H1 (cell line): Measurements from ENCODE around the gene MYO3A.

Source experiments
- ASH2L ChIP-seq: fragments of 200-600, 300-600 bp; sonication (generic); IDR thresholded peaks from one replicate; pipeline ENCODE4 v1.7.1; 2017; ENCODE audit warnings: low read length
- EGR1 ChIP-seq: IDR thresholded peaks from 2 replicates; pipeline ENCODE4 v1.6.1; 2011; ENCODE audit warnings: low read depth, low read length, borderline replicate concordance
- EZH2 ChIP-seq: fragments of 200-600 bp; sonication (generic); IDR thresholded peaks from 2 replicates; pipeline ENCODE4 v1.7.1; 2012; ENCODE audit warnings: low read depth, mild to moderate bottlenecking, moderate library complexity, low read length, inconsistent platforms; ENCODE audit not compliant: severe bottlenecking
- HDAC2 ChIP-seq, 2 experiments: fragments of 300-600 bp in 1 of 2; sonication (generic) in 1 of 2; IDR thresholded peaks; 2 replicates each; pipeline ENCODE4 v1.6.1; 2011 to 2012; ENCODE audit warnings: low read depth in 2 of 2, low read length in 2 of 2, mild to moderate bottlenecking in 2 of 2, moderate library complexity in 2 of 2, borderline replicate concordance in 1 of 2, inconsistent platforms in 1 of 2
- JUN ChIP-seq: IDR thresholded peaks from 2 replicates; pipeline ENCODE4 v1.6.1; 2011; ENCODE audit warnings: low read depth, mild to moderate bottlenecking, improper control_type of control experiment, low read length
- RXRA ChIP-seq: IDR thresholded peaks from 2 replicates; pipeline ENCODE4 v1.6.1; 2011; ENCODE audit warnings: low read depth, mild to moderate bottlenecking, low read length, moderate library complexity; ENCODE audit not compliant: insufficient read depth
- SP2 ChIP-seq: IDR thresholded peaks from 2 replicates; pipeline ENCODE4 v1.6.1; 2012; ENCODE audit warnings: mild to moderate bottlenecking, low read length, inconsistent platforms
- SUZ12 ChIP-seq: fragments of 200-600 bp; sonication (generic); IDR thresholded peaks from 2 replicates; pipeline ENCODE4 v1.6.1; 2012; ENCODE audit warnings: mild to moderate bottlenecking, inconsistent platforms, low read length, moderate library complexity, mixed read lengths
- TEAD4 ChIP-seq: IDR thresholded peaks from 2 replicates; pipeline ENCODE4 v1.6.1; 2012; ENCODE audit warnings: low read depth, low read length, inconsistent platforms, mixed read lengths
- TF ChIP-seq, protein P1 (sequence below), 3 experiments: IDR thresholded peaks; 1 replicate in 2 of 3; 2 replicates in 1 of 3; pipeline versions ENCODE4 v1.5.1 to v1.6.1; 2011; ENCODE audit warnings: low read length in 3 of 3, mild to moderate bottlenecking in 3 of 3, inconsistent platforms in 2 of 3, low read depth in 1 of 3, moderate library complexity in 1 of 3; ENCODE audit not compliant: insufficient read depth in 1 of 3; ENCODE audit errors: control extremely low read depth in 1 of 3
- TF ChIP-seq, protein P2 (sequence below): IDR thresholded peaks from 2 replicates; pipeline ENCODE4 v1.6.1; 2012; ENCODE audit warnings: inconsistent platforms

DNA sequence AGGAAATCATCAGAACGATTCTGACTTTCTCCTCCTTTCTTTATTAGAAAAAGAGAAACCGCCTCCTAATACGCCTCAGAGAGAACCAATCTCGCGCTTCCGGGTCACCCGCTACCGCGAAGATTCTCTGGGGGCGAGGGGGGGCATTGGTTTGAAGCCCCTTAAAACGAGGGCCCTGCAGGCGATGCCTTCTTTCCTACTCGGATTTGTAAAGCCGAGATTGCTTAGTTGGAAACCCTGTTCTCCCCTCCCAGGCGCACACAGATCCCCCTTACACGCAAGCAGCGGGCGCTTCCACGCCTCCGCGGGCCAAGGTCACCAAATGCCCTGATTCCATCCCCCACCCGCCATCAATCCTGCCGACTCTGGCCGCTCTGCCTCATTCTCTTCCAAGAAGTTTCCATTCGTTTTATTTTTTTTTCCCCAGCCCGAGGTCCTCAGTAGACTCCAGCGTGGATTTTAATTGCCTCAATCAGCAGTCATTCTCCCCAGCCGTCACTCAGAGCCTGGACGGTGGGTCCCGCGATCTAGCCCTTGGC lies 281.4 kb downstream of the MYO3A start:
- TF ChIP-seq, protein P1, sequence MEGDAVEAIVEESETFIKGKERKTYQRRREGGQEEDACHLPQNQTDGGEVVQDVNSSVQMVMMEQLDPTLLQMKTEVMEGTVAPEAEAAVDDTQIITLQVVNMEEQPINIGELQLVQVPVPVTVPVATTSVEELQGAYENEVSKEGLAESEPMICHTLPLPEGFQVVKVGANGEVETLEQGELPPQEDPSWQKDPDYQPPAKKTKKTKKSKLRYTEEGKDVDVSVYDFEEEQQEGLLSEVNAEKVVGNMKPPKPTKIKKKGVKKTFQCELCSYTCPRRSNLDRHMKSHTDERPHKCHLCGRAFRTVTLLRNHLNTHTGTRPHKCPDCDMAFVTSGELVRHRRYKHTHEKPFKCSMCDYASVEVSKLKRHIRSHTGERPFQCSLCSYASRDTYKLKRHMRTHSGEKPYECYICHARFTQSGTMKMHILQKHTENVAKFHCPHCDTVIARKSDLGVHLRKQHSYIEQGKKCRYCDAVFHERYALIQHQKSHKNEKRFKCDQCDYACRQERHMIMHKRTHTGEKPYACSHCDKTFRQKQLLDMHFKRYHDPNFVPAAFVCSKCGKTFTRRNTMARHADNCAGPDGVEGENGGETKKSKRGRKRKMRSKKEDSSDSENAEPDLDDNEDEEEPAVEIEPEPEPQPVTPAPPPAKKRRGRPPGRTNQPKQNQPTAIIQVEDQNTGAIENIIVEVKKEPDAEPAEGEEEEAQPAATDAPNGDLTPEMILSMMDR (IDR thresholded peaks at IDR 0.05; ENCODE audit: control extremely low read depth in 1 of 3, insufficient read depth in 1 of 3, low read depth in 1 of 3, low read length in 3 of 3) = no peak
- TF ChIP-seq, protein P2, sequence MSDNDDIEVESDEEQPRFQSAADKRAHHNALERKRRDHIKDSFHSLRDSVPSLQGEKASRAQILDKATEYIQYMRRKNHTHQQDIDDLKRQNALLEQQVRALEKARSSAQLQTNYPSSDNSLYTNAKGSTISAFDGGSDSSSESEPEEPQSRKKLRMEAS = no peak
- TF ChIP-seq RXRA = no peak
- no peak for TF ChIP-seq EGR1
- TF ChIP-seq TEAD4 = no peak
- no peak for TF ChIP-seq EZH2
- no peak for TF ChIP-seq JUN
- TF ChIP-seq ASH2L = no peak
- TF ChIP-seq SUZ12 = no peak
- TF ChIP-seq HDAC2 (IDR thresholded peaks at IDR 0.05; ENCODE audit: borderline replicate concordance in 1 of 2, low read depth in 2 of 2, low read length in 2 of 2) = no peak
- no peak for TF ChIP-seq SP2
